HG02885 (cell line): ENCODE results near the gene SYNE3.

Source experiments
- ATAC-seq: cut with Tn5 transposase; IDR thresholded peaks from one replicate; pipeline ENCODE4 v1.9.1; 2021; ENCODE audit warnings: mild to moderate bottlenecking; ENCODE audit not compliant: unreplicated experiment, poor library complexity

SYNE3 gene

GRCh38 chr14:95507701-95508103 lies 8.7 kb downstream of the SYNE3 start:
- ATAC-seq: no peak

DNA sequence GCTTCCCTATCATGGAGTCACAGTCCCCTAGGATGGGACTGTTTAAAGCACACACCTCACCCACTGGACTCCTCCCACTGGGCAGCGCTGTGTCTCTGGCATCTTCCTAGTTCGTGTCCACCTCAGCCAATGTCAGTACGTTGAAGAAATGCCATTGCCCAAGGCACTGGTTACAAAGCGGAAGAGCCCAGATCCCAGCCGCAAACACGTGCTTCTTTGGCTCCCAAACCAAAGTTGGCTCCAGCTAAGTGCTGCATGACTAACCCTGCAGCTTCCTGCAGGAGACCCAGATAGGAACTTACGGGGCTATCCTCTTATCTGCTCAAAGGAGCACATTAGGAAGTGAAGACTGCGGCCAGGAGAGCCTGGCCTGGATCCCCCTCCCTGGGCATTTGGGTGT lies 9.3 kb downstream of the SYNE3 start:
- no peak for ATAC-seq

- no peak for ATAC-seq
These were observed 11.3 kb downstream of the SYNE3 start for GRCh38 chr14:95505030-95505589.

DNA sequence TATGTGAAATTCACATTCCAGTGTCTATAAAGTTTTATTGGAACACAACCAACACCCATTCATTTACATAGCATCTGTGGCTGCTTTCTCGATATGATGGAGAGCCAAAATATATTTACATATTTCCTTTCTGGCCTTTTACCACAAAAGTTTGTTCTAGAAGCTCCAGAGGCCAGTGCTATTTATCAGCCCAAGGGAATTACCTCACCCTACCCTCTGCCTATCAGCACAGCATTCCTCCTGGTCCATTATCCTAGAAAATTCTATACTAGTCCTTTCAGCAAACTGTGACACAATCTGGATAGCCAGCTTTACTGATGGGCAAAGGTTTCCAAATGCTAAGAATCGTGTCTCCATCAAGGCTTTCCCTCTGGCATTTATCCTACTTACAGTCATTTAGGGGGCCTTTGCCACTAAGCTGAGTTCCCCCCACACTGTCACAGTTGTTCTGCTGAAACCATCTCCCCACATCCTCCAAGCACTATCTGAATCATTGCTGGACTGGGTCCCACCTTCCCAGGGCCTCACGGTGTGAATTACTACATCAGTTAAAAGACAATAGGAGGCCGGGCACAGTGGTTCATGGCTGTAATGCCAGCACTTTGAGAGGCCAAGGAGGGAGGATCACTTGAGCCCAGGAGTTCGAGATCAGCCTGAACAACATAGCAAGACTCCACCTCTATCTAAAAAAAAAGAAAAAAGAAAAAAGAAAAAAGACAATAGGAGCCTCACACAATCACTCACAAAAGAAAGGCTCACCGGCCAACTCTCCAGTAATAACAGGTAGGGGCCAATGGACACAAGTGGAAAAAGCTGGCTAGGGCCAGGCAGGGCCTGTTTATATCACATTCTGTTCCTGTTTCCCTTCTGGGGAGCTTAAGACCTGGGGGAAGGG lies 12.1 kb downstream of the SYNE3 start:
- peak; percentile 36 for ATAC-seq

- ATAC-seq: peak; percentile 65
These were observed 12.9 kb downstream of the SYNE3 start for GRCh38 chr14:95503365-95504134.

DNA sequence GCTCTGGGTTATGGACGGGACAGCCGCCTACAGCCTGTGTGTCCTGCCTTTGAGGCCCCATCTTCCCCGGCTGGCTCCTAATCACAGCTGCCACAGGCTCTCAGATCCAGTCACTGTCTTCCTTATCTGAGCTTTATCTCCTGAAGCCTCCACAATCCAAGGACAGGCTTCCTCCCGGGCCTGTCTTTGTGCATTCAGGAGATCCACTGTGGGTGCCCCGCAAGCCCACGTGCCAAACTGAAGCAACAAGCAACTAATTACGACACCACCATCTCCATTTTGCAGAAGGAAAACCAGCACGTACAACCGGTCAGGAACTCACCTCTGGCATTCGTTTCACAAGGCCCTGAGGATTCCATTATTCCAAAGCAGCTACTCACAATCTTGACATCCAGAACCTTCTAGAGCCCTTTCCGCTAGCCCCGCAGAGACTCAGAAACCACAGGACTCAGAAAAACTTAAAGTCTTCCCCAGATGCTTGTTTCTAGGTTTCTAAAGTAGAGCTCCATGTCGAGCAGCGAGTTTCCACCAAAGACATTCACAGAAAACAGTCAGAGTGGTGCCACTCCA lies 14.0 kb downstream of the SYNE3 start:
- no peak for ATAC-seq

DNA sequence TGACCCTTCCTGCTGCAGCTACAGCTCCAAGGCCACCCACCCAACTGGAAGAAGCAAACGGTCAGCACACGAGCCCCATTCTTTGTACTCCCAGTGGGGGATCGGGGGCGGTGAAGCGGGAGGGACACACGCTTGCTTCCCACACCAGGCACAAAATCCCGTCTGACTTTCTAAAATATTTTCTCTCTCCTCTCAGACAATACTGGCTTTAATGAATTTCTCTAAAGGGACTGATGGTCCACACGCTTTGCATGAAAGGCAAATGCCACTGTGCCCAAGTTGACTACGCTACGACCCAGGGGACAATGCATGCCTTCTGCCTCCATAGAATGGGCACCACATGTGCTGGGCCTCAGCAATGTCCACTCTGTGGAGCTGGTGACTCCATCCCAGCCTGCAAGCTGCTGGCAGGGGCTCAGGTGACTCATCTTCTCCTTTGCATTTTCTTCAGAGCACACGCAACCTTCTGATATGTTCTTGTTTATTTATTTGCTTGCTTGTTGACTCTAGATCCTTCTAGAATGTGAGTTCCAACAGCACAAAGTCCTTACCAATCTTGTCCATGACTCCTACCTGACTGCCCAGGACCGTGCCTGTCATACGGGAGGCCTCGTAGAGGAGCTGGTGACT lies 15.6 kb downstream of the SYNE3 start:
- no peak for ATAC-seq

GRCh38 chr14:95500201-95500681 lies 16.2 kb downstream of the SYNE3 start:
- no peak for ATAC-seq

DNA sequence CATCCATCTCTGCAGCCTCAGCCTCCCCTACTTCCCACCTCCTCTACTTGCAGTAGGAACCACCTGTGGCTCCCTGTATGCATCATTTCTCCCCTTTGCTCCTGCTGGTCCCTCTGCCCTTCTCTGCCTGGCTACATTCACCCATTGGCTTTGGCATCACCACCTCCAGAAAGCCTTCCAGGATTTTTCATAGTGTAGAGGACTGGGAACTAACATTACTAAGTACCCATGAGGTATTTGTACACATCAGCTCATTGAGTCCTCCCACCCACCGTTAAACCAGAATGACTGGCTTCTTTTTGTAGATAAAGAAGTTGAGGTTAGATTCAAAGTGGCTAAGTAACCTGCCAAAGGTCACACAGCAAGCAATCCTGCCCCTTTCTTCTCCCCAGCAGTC lies 17.1 kb downstream of the SYNE3 start:
- ATAC-seq: no peak

- no peak for ATAC-seq
These were observed 17.7 kb downstream of the SYNE3 start for GRCh38 chr14:95498622-95499353.

DNA sequence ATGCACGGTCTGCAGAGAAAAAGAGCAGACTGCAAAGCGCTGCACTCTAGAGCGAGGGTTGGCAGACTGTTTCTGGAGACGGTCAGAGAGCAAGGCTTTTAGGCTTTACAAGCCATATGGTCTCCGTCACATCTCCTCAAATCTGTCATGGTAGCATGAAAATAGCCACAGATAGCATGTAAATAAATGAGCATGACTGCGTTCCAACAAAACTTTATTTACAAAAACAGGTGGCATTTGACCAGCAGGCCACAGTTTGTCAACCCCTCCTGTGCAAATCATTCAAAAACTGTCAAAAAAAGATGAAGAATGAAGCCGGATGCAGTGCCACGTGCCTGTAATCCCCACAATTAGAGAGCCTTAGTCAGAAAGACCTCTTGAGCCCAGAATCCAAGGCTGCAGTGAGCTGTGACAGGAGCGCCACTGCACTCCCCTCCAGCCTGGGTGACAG lies 18.9 kb downstream of the SYNE3 start:
- ATAC-seq: no peak

GRCh38 chr14:95496690-95497259 lies 19.7 kb downstream of the SYNE3 start:
- no peak for ATAC-seq

DNA sequence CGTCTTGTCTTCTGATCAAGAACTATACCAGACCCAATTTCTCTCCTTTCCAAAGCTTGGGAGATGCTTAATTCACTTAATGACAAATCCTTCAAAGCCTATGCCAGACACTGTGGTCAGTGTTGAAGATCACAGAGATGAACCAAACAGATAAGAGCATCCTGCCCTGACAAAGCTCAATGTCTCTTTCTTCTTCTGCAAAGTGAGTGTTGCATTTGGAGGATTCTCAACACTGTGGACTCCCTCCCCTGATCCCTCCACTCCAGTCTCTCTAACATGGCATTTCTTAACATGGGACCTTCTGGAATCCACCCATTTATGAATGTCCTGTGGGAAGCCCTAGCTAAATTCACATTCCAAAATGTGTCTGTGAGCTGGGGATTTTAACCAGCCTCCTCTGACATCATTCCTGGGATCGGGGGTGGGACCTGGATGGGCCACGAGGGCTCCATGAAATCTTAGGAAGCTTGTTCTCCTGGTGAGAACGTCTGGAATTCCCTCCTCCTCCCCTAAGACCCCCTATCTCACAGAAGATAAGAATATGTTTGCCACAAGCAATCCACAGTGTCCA lies 20.3 kb downstream of the SYNE3 start:
- no peak for ATAC-seq

GRCh38 chr14:95495538-95496025 lies 20.9 kb downstream of the SYNE3 start:
- ATAC-seq: peak; percentile 84

GRCh38 chr14:95495076-95495475 lies 21.4 kb downstream of the SYNE3 start:
- peak; percentile 10 for ATAC-seq

DNA sequence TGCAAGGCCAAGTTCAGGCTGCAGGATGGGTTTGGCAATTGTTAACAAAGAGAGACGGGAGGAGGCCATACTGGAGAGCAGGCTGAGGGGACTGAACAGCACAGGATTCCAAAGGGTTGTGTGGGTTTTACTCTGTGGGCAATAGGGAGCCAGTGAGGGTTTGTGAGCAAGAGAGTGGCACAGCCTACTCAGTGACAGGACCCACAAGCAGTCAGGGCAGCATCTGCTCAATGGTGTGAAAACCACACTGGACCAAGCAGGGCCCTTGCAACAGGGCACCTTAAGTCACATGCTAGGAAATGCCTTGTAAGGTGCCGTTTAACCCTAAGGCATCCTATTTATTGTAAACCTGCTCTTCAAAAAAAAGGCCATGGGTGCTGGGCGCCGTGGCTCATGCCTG lies 22.0 kb downstream of the SYNE3 start:
- ATAC-seq: no peak

GRCh38 chr14:95493976-95494375 lies 22.5 kb downstream of the SYNE3 start:
- ATAC-seq: no peak

- ATAC-seq: no peak
These were observed 22.9 kb downstream of the SYNE3 start for GRCh38 chr14:95493503-95493902.
